NCI-H146 treated with DMSO at 0.1 percent for 48 hours (cell line): ENCODE data around the gene PCP4.

Experiments used
- DNase-seq: peaks from one replicate; lab custom pipeline; 2025; ENCODE audit not compliant: unreplicated experiment; lab: John Stamatoyannopoulos, UW

PCP4 gene

GRCh38 chr21:39915881-39916280 lies 48.6 kb downstream of the PCP4 start:
- no peak for DNase-seq

GRCh38 chr21:39918558-39918957 lies 51.3 kb downstream of the PCP4 start:
- no peak for DNase-seq

- DNase-seq: no peak
Measured at GRCh38 chr21:39923476-39923875, 56.2 kb downstream of the PCP4 start.

- no peak for DNase-seq
Measured at GRCh38 chr21:39924577-39925308, 57.5 kb downstream of the PCP4 start.

- no peak for DNase-seq
Measured at GRCh38 chr21:39927304-39927886, 60.2 kb downstream of the PCP4 start.

GRCh38 chr21:39932335-39932734 lies 65.1 kb downstream of the PCP4 start:
- no peak for DNase-seq

- DNase-seq: no peak
Measured at GRCh38 chr21:39934895-39935294, 67.7 kb downstream of the PCP4 start.

GRCh38 chr21:39935716-39936115 lies 68.5 kb downstream of the PCP4 start:
- DNase-seq: no peak

- no peak for DNase-seq
Measured at GRCh38 chr21:39938086-39938625, 70.9 kb downstream of the PCP4 start.

- no peak for DNase-seq
Measured at GRCh38 chr21:39946199-39946598, 79.0 kb downstream of the PCP4 start.

- no peak for DNase-seq
Measured at GRCh38 chr21:39947031-39947430, 79.8 kb downstream of the PCP4 start.

- no peak for DNase-seq
Measured at GRCh38 chr21:39951183-39952101, 84.2 kb downstream of the PCP4 start.

- DNase-seq: no peak
Measured at GRCh38 chr21:39952265-39952664, 85.0 kb downstream of the PCP4 start.

- no peak for DNase-seq
Measured at GRCh38 chr21:39954570-39954969, 87.3 kb downstream of the PCP4 start.

- no peak for DNase-seq
Measured at GRCh38 chr21:39955326-39955725, 88.1 kb downstream of the PCP4 start.

- DNase-seq: no peak
Measured at GRCh38 chr21:39956586-39956985, 89.3 kb downstream of the PCP4 start.

GRCh38 chr21:39958731-39959130 lies 91.5 kb downstream of the PCP4 start:
- no peak for DNase-seq

GRCh38 chr21:39961251-39961650 lies 94.0 kb downstream of the PCP4 start:
- no peak for DNase-seq

- no peak for DNase-seq
Measured at GRCh38 chr21:39965026-39965425, 97.8 kb downstream of the PCP4 start.

- DNase-seq: no peak
Measured at GRCh38 chr21:39966786-39967185, 99.5 kb downstream of the PCP4 start.

- DNase-seq: no peak
Measured at GRCh38 chr21:39968010-39968409, 100.8 kb downstream of the PCP4 start.
